ENCODE results near the gene TMEM69.

GRCh38 chr1:45669379-45669778, 18.6 kb upstream of the TMEM69 start:
- TF ChIP-seq ELK1 (IDR thresholded peaks at IDR 0.05; ENCODE audit: borderline replicate concordance, low read depth, low read length) (no peak), POLR2A (IDR thresholded peaks at IDR 0.05; ENCODE audit: low read depth, low read length) (no peak), RAD21 (IDR thresholded peaks at IDR 0.05; ENCODE audit: low read length) (no peak)
